HG03558 (cell line): ENCODE results near the gene SPPL3.
"Not testable (repeated sequence)": the region's sequence is repeated elsewhere in the genome, so short reads cannot be mapped to it uniquely, and the experiment has no call there.

Experiments
- ATAC-seq: cut with Tn5 transposase; IDR thresholded peaks from one replicate; pipeline ENCODE4 v1.9.1; 2021; ENCODE audit warnings: moderate number of reproducible peaks; ENCODE audit not compliant: unreplicated experiment; ENCODE audit errors: extremely low read depth

Gene SPPL3

GRCh38 chr12:120847392-120847791 lies 56.8 kb downstream of the SPPL3 start:
- no peak for ATAC-seq

- no peak for ATAC-seq
Measured at GRCh38 chr12:120846721-120847120, 57.4 kb downstream of the SPPL3 start.

- no peak for ATAC-seq
Measured at GRCh38 chr12:120845696-120846095, 58.5 kb downstream of the SPPL3 start.

- ATAC-seq = no peak
Measured at GRCh38 chr12:120844768-120845449, 59.2 kb downstream of the SPPL3 start.

- no peak for ATAC-seq
Measured at GRCh38 chr12:120844297-120844696, 59.9 kb downstream of the SPPL3 start.

- no peak for ATAC-seq
Measured at GRCh38 chr12:120843472-120843871, 60.7 kb downstream of the SPPL3 start.

- ATAC-seq = no peak
Measured at GRCh38 chr12:120842595-120842994, 61.6 kb downstream of the SPPL3 start.

GRCh38 chr12:120841525-120841924 lies 62.6 kb downstream of the SPPL3 start:
- ATAC-seq = no peak

GRCh38 chr12:120839503-120839902 lies 64.7 kb downstream of the SPPL3 start:
- no peak for ATAC-seq

- ATAC-seq = not testable (repeated sequence)
Measured at GRCh38 chr12:120838629-120839383, 65.4 kb downstream of the SPPL3 start.

GRCh38 chr12:120836114-120836684 lies 68.0 kb downstream of the SPPL3 start:
- ATAC-seq = no peak

GRCh38 chr12:120835657-120836056 lies 68.5 kb downstream of the SPPL3 start:
- ATAC-seq = no peak

- no peak for ATAC-seq
Measured at GRCh38 chr12:120835304-120835612, 68.9 kb downstream of the SPPL3 start.

- no peak for ATAC-seq
Measured at GRCh38 chr12:120834489-120835303, 69.5 kb downstream of the SPPL3 start.

GRCh38 chr12:120833849-120834248 lies 70.3 kb downstream of the SPPL3 start:
- ATAC-seq = no peak

GRCh38 chr12:120832737-120833136 lies 71.4 kb downstream of the SPPL3 start:
- ATAC-seq = no peak

- no peak for ATAC-seq
Measured at GRCh38 chr12:120831648-120832267, 72.4 kb downstream of the SPPL3 start.

GRCh38 chr12:120830966-120831365 lies 73.2 kb downstream of the SPPL3 start:
- ATAC-seq = no peak

- no peak for ATAC-seq
Measured at GRCh38 chr12:120830052-120830940, 73.9 kb downstream of the SPPL3 start.
